GOT3 (cell line): ENCODE data around the gene RAP1A.
A peak's percentile ranks its signal among the peaks of the same experiment; 100 is the strongest.

Experiments
- DNase-seq: peaks from one replicate; lab custom pipeline; 2025; ENCODE audit warnings: mixed read lengths; lab: John Stamatoyannopoulos, UW

Gene RAP1A

DNA sequence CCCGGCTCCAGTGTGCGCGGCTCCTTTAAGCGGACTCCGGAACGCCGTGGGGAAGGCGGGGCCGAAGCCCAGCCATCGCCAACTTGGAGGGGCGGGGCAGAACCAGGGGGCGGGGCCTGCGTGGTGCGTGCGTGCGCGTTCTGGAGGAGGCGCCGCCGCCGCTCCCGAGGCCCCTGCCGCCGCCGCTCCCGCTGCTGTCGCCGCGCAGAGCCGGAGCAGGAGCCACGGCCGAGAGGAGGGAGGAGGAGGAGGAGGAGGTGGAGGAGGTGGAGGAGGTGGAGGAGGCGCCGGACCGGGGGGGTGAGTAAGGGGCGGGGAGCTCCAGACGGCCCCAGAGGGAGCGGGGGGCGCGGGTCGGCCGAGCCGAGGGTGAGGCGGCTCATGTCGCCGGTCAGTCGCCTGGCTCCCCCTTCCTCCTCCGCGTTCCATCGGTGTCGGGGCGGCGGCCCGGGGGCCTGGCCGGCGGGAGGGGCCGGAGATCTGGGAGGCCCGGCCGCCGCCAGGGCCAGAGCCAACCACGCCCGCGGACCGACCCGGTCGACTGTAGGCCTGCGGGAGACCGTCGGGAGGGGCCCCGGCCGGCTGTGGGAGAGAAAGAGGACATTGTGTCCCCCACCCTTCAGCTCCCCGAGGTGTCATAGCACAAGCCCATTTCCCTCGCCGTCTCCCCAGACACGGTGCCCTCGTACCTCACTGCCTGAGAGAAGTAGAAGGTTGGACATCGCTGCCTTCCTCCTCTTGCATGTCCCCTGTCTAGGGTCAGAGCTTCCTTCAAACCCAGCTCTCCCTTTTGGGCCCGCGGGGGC, at the start of gene RAP1A:
RAP1A (plus strand) TSS at position 155 of the 806 bp plus-strand sequence. CDS start 71,572 bp downstream, outside the sequence.
- DNase-seq = peak; percentile 47

DNA sequence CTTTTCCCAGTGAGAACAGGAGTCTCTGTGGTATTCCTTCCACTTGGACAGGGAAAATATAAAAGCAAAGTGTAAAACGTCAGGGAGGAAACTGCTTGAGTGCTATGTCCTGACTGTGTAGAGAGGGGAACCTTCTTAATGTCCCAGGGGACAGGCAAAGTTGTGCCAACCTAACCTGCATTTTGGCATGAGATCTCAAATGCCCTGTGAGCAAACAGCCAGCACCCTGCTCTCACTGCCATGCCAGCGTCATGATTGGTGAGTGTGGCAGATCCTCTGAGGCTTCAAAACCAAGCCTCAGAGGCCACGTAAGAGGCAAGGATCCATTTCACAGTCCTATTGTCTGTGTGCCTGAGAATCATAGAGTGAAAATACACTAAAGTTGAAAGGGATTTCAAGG, 49.7 kb upstream of the RAP1A start:
- no peak for DNase-seq

DNA sequence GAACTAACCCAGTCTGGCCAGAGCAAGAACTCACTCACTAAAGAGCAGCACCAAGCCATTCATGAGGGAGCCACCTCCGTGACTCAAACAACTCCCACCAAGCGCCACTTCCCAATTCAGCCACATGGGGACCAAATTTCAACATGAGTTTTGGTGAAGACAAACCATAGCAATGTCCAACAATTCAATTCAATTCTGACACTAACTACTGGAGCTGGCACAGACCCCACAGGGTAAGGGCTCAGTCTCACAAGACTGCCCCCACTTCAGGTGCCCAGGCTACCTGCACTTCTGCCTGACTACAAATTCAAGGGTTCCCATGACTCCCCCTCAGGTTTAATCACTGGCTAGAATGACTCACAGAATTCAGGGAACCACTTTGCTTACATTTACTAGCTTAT, 48.8 kb upstream of the RAP1A start:
- no peak for DNase-seq

DNA sequence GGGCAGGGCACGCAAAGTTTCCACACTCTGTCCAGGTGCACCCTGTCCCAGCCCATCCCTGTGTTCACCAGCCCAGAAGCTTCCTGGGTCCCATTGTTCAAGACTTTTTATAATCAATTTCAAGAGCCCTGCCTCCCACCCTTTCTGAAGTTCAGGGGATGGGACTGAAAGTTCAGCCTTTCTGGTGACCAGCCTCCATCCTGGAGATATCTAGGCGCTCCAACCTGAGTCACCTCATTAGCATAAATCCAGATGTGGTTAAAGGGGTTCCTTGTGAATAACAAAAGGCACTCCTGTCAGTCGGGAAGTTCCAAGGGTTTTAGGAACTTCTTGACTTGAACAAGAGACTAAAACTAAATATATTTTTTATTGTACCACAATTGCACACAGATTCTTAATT, 48.4 kb upstream of the RAP1A start:
- DNase-seq = no peak

DNA sequence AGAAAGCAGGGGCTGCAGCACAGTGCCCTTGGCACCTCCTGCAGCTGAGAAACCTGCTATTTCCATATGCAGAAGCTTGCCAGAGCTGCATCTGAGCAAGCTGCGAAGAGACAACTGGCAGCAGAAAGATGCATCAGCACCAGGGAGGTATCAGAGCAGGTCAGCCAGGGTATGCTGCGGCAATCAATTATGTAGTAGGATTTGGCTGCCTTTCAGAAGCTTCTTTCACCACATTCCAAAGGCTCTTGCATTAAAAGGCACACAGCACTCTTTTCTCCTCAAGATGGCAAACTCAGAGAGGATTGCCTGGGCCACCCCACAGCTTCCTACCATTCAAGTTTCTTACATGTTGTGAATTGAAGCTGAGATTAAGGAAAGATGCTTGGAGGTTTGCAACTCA, 47.6 kb upstream of the RAP1A start:
- DNase-seq = no peak

DNA sequence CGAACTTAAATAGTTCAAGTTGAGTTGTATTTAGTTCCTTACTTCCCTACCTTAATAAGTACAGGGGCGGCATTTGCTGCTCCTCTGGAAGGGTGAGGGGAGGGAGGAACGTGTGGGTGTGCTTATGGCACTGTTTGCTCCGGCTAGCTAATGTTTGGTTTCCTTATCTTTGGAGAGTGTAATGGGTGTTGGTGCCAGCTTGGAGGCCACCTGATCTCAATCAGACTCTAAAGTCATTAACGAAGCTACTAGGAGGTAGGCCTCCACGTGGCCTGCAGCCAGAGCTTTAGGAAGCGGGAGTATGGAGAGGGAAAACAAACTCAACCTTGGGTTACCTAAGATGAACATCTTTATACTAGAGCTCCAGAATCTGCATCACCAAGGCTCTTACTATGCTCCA, 43.0 kb upstream of the RAP1A start:
- DNase-seq = no peak

DNA sequence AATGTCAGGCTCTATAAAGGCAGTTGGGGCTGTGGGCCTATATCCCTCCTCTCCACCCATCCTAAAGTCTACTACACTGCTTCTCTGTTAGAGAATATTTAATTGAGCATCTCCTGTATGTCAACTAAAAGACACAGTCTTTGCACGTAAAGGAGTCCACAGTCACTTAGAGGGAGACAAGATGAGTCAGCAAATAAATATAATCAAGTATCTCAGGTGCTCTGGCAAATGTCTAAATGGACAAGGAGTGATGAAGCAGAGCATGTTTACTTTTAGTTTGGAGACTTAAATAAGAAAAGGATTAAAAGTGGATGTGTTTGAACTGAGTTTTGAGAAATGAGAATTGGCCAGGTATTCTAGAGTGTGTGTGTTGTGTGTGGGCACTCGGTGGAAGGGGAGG, 41.8 kb upstream of the RAP1A start:
- DNase-seq = no peak

DNA sequence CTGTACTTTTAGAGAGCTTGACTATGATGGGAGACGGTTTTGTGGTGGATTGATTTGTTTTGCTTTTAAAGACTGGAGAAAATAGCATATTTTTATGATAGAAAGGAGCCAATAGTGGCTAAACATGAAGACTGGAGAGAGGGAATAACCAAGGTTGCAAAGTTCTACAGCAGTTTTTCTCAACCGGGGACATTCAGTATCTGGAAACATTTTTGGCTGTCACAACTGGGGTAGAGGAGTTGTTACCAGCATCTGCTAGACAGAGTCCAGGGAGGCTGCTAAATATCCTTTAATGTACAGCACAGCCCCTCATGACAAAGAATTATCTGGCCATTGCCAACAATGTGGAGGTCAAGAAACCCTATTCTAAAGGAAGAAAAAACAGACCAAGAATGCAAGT, 38.4 kb upstream of the RAP1A start:
- DNase-seq = no peak

DNA sequence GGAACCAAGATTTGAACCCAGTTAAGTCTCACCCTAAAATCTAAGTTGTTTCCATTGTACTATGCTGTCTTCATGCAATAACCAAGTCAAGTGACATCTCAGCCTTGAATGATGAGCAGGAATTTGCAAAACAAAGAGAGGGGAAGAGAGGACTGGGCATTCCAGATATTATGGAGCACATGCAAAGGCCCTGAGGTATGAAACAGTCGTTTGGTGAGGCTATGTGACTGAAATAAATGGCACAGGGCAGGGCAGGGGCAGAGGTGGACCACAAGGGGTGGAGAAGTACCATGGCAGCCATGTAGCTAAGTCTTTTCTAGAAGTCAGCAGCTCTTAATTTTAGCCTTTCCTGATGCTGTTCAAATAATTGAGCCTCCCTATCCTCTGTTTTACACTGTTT, 37.6 kb upstream of the RAP1A start:
- no peak for DNase-seq

DNA sequence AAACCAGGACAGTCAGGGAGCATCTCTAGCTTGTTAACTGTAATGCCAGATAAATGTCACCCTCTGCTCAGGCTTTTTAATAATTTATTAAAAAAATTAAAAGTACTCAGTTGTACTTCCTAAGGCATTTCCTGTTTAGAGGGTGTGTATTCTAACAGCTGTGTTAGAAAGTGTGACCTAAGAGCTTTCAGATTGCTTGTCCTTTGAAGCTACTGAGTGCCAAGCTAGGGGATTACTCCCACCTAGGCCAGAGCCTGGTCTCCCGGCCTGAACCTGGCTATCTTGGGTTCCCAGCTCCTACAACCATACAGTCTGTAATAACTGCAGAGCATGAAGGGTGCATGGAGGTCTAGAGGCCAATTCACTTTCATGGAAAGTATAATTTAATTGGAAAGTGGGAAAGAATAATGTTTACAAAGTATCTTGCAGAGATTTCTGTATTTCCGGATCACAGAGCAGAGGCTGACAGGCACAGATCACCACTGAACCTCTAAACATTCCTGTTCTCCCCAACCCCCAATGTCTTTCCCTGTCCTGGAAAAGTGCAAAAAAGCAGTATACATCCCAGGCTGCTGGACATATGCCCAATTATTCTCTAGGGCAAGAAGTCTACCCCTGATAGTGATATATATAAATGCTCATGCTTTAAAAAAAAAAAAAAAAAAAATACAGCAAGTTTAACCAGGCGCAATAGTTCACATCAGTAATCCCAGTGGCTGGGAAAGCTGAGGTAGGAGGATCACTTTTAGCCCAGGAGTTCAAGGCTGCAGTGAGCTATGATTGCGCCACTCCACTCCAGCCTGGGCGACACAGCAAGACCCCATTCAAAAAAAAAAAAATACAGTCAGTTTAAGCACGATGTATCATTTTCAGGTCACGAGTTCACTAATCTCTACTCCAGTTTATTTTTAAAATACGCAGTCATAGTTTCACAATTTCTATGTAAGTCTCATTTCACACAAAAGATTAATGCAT, 36.7 kb upstream of the RAP1A start:
- no peak for DNase-seq

DNA sequence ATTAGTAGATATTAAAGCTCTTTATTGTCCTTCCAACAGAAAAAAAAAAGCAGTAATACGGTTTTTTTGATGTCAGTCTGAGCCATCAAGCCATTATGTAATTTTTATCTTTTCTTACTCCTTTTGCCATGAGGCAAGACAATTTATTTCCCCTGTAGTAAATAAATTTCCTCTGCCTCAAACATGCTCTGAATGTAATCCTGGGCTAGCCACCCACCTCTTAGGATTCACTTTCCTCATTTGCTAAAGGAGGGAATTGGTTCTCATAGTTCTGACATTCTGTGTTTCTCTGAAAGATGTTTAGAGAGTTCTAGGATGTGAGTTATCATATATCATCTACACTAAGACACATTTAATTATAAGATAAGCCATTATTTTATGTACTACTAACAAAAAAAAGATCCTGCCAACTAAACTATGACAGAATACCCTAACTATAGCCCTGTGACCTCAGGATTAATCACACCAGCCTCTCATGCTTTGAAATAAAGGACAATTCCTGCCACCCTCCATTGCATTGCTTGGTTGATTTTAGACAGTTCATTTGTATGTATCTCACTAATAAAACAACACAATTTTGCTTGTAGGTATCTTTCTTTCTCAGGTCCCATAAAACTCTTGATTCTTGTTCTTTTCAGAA, 34.0 kb upstream of the RAP1A start:
- no peak for DNase-seq

DNA sequence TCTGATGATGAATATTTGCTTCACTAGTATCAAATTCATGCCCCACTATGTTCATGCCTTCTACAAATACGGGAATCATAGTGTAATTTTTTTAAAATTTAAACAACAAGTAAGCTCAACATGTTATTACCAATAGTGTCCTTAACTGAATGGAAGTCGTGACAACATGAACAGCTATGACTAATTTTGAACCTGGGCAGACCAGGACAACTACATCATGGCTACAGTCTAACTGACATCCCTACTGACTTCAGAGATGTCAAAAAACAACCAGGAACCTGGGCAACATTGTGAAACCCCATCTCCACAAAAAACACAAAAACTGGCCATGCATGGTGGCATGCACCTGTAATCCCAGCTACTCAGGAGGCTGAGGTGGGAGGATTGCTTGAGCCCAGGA, 33.5 kb upstream of the RAP1A start:
- no peak for DNase-seq

DNA sequence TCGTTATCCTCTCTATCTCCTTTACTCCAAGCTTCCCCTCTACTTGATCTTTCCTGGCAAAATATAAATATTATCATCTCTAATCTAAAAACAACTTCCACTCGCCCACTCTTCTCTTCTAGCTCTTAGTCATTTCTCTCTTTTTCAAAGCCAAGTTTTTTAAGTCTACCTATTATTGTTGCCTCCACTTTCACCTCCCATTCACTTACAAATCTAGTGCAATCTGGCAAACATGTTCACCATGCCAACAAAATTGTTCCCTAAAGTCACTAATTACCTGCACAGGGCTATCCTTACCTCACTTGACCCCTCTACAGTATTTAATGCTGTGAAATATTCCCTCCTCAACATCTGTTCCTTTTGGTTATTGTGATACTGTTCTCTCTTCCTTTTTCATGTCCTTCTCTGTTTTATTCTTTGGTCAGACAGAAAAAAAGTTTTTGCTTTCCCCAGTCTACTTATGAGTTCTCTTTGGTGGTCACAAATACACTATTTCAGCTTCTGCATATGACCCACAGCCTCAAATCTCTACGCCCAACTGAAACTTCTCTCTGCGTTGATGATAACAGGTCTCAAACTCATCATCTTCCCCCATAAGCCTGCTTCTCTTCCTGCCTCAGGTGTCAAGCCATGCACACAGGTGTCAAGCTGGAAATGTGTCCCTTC, 31.9 kb upstream of the RAP1A start:
- DNase-seq = no peak

DNA sequence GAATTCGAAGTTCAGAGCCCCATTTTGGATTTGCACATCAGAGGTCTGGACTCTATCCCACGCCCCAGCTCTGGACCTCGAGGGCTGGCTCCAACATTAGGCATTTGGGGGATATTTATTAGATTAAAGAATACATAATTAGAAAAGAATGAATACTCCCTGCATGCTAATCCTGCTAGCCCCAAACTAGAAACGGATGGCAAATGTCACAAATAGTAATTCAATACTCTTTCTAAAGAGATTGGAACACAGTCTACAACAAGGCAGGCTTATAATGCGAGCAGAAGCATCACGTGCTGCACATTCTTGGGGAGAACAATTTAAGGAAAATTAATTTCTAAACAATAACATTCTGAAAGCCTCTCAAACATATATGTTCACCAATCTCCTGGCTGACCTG, 27.7 kb upstream of the RAP1A start:
- no peak for DNase-seq

DNA sequence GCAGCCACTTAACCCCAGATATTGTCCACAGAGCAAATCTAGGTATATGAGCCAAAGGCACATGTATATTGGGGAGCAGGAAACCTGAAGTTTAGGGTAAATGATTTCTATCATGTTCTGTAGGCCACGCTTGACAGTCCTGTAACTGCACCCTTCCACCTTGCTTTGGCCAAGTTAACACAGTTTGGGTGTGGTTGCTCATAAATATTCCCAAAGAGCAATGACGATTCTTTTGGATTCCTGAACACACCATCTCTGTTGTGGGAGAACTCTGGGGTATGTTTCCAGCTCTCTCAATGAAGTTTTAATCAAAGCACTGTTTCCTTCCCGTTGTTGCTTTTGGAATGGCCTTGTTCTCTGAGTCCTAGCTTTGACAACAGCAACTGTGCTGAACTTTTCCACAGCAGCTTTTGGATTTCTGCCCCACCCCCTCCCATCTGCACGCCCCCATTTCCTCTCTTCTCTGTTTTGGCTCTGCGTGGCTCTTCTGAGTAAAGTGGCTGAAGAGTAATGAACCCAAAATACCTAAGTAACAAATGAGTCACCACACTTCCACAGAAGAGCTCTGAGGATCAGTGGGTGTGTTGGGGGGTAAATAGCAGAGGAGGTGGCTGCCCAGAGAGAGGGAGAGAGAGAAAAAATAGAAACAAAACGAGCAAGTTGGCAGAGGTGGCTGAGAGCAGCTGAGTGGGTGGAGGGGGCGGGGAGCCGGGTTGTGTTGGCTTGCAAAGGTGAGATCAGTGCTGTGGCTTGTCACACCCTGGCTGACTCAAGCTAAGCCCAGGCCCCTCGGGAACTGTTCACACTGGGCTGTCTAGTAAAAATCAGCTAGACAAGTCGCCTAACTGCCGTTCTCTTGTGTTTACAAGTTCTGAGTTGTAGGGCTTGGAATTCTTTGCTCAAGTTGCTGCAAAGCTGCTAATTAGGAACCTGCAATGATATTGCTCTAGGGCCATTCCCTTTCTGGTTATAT, 26.9 kb upstream of the RAP1A start:
- peak; percentile 45 for DNase-seq

DNA sequence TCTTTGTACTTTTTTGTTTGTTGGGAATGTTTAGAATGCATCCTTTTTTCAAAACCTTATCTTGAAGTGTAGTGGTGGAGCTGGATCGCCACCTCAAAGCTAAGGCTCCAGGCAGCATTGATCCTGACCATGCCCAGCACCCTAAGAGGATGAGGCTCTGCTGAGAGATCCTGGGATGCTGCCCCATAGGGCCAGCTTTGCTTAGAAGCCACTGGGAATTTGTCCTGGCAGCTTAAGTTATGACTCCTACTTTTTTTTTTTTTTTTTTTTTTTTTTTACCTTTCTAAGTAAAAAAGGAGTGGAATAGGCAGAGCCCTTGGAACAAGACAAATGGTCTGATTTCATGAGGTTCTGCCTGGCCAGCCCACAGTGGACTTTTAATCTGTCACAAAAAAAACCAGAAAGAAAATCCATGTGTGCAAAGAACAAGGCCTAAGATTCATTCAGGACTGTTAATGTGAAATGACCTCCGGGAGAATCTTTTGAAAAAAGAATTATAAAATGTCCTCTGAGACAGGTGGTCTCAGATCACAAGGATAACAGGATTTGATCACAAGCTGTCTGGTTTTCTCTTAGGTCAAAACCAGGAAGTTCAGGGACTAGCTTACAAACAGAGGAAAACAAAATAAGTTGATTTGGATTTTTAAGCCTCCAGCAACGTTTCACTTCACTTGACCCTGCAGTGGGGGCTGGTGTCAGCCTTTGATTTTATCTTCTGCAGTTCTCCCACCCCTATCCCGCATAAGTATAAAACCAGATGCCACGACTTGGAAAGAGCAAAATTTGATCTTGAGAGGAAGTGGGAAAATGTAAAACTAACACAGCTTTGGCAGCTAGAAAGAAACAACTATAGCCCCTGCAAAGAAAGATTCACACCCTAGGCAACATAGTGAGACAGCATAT, 25.9 kb upstream of the RAP1A start:
- DNase-seq = no peak

DNA sequence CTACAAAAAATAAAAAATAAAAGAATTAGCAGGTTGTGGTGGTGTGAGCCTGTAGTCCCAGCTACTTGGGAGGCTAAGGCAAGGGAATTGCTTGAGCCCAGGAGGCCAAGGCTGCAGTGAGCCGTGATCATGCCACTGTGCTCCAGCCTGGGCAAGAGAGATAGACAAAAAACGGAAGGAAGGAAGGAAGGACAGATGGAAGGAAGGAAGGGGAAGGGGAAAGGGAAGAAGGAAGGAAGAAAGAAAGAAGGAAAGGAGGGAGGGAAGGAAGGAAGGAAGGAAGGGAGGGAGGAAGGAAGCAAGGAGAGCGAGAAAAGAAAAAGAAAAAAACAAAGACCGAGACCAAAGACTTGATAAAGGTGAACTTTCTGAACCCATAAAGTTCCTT, 25.3 kb upstream of the RAP1A start:
- no peak for DNase-seq

DNA sequence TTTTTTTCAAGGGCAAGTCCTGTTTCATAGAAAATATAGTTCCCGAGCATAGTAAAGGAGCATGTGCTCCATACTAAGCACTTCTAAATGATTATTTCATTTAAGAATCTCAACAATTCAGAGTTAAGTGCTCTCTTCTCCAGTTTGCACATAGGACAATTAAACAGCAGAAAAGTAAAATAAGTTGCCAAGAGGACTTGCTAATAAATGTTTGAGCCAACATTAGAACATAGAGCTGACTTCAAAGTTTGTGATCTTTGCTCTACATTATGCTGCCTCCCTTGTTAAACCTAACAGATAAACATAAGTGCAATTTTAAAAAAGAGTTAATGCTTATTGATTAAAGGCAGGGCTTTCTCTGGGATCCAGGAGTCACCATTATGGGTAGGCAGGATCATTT, 23.8 kb upstream of the RAP1A start:
- DNase-seq = no peak

DNA sequence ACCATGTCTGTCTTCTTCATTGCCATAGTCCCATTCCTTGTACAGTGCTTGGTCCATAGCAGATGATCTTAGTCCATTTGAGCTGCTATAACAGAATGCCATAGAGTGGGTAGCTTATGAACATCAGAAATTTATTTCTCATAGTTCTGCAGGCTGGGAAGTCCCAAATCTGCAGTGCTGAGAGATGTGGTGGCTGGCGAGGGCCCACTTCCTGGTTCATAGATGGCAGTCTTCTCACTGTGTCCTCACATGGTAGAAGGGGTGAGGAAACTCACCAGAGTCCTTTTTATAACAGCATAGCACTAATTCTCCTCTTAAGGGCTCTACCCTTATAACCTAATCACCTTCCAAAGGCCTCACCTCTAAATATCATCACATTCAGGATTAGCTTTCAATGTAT, 23.1 kb upstream of the RAP1A start:
- no peak for DNase-seq

DNA sequence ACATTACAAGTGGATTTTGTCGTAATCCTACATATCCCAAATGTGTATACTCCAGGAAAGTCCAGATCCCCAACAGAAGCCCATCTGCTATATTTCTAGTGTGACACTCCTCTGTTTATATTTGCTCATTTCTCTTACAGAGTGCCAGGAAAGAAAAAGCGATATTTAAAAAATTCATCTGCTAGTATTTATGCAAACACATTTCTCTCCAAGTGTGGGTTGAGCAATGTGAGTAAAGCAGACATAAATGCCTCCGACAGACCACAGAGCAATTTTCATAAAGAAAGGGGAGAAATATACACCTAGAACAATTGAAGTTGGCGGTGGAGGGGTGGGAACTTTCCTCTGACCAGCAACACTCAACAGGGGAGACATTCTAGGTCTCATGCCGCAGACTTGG, 22.2 kb upstream of the RAP1A start:
- DNase-seq = no peak
